HepG2 (cell line): ENCODE data around the gene NEK11. TPM values are rescaled to one million over a fixed set of nuclear protein-coding genes. Genes with fewer than 3 reads are reported as not detected.

Experiments used
- ATAC-seq: fragments of 200-7000 bp; cut with Tn5 transposase; 3 replicates; pipeline ENCODE4 v1.9.1; 2020; ENCODE audit warnings: mild to moderate bottlenecking, moderate library complexity
- BruUV-seq: library from RNA; stranded (reverse); fragments of 400-500 nt; replicated peaks from 2 replicates; lab custom pipeline; 2021; lab: Mats Ljungman, UMichigan
- CTCF ChIA-PET: fragments of 300-600 bp; formaldehyde crosslinking; extraction: SDS; loops from one replicate; lab custom pipeline; 2021; ENCODE audit warnings: low total read pairs, inconsistent platforms, low intra/inter-chr PET ratio; lab: Yijun Ruan, JAX
- POLR2A ChIA-PET: fragments of 350-600 bp; sonication (Branson Sonifier 250); formaldehyde crosslinking; loops from one replicate; lab custom pipeline; 2020; ENCODE audit warnings: antibody characterized with exemption, inconsistent platforms; lab: Yijun Ruan, JAX
- DNase-seq: peaks from one replicate; pipeline ENCODE4 v3.0.0-alpha.2; 2015; ENCODE audit warnings: low spot score
- FAIRE-seq: peaks from 3 replicates; lab custom pipeline; 2011; peaks lifted over from hg19 to GRCh38; lab: Jason Lieb, UNC
- H2AFZ ChIP-seq: one replicate; pipeline ENCODE4 v1.6.1; 2011; ENCODE audit warnings: low read length, inconsistent platforms
- H3K27ac ChIP-seq: fragments of 300-600 bp; 3 replicates; pipeline ENCODE4 v1.8.0; 2011; ENCODE audit warnings: mixed run types, mild to moderate bottlenecking, mixed read lengths, low read length, inconsistent platforms; ENCODE audit not compliant: insufficient read depth; ENCODE audit errors: extremely low read length
- H3K27me3 ChIP-seq, 2 experiments: fragments of 200-600 bp in 1 of 2; 2 replicates in 1 of 2; 3 replicates in 1 of 2; pipeline versions ENCODE4 v1.6.0 to v1.8.0; 2011; ENCODE audit warnings: low read length in 2 of 2, mild to moderate bottlenecking in 2 of 2, moderate library complexity in 2 of 2, inconsistent platforms in 1 of 2; ENCODE audit not compliant: insufficient read depth in 2 of 2, control insufficient read depth in 1 of 2
- H3K36me3 ChIP-seq, 2 experiments: fragments of 200-600 bp in 1 of 2; replicated peaks in 1 of 2; 2 replicates in 1 of 2; 3 replicates in 1 of 2; pipeline versions ENCODE4 v1.5.1 to v1.8.0; 2011; ENCODE audit warnings: low read length in 2 of 2, inconsistent platforms in 1 of 2; ENCODE audit not compliant: insufficient read depth in 2 of 2, control insufficient read depth in 1 of 2
- H3K4me1 ChIP-seq: 2 replicates; pipeline ENCODE4 v1.5.1; 2012; ENCODE audit warnings: low read length, inconsistent platforms; ENCODE audit not compliant: insufficient read depth
- H3K4me2 ChIP-seq: 2 replicates; pipeline ENCODE4 v1.6.0; 2011; ENCODE audit warnings: low read depth, low read length, inconsistent platforms
- H3K4me3 ChIP-seq, 3 experiments: fragments of 200-600 bp in 1 of 3; sonication (generic), shearing (Covaris generic) in 1 of 3; replicated peaks in 1 of 3; 2 replicates each; pipeline ENCODE4 v1.5.1; 2011 to 2016; ENCODE audit warnings: low read length in 3 of 3, inconsistent platforms in 2 of 3, low read depth in 2 of 3, mild to moderate bottlenecking in 2 of 3, control low read depth in 1 of 3, mixed read lengths in 1 of 3; ENCODE audit not compliant: insufficient read depth in 1 of 3
- H3K79me2 ChIP-seq: one replicate; pipeline ENCODE4 v1.6.1; 2011; ENCODE audit warnings: low read length, inconsistent platforms; ENCODE audit not compliant: insufficient read depth
- H3K9ac ChIP-seq: 2 replicates; pipeline ENCODE4 v1.6.0; 2011; ENCODE audit warnings: mild to moderate bottlenecking, low read depth, low read length, inconsistent platforms; ENCODE audit not compliant: insufficient read depth
- H3K9me3 ChIP-seq: 2 replicates; pipeline ENCODE4 v1.5.1; 2012; ENCODE audit warnings: mild to moderate bottlenecking, low read length
- H4K20me1 ChIP-seq: 2 replicates; pipeline ENCODE4 v1.6.0; 2011; ENCODE audit warnings: inconsistent platforms, mild to moderate bottlenecking, low read length, moderate library complexity; ENCODE audit not compliant: insufficient read depth
- ATRX ChIP-seq: sonication (generic); formaldehyde crosslinking; IDR thresholded peaks from 2 replicates; pipeline ENCODE4 v1.4.0; 2020; ENCODE audit warnings: missing genetic modification reagents, borderline replicate concordance
- BHLHE40 ChIP-seq: IDR thresholded peaks from 2 replicates; pipeline ENCODE4 v1.6.1; 2011; ENCODE audit warnings: low read length, improper control_type of control experiment
- EHMT2 ChIP-seq: fragments of 200-600 bp; sonication (generic); IDR thresholded peaks from 2 replicates; pipeline ENCODE4 v1.7.0; 2017; ENCODE audit warnings: antibody characterized with exemption, low read depth, low read length, borderline replicate concordance
- FUBP1 ChIP-seq: sonication (generic); formaldehyde crosslinking; IDR thresholded peaks from 2 replicates; pipeline ENCODE4 v1.5.1; 2020; ENCODE audit warnings: missing genetic modification reagents, mild to moderate bottlenecking, borderline replicate concordance
- MXD1 ChIP-seq: sonication (generic); formaldehyde crosslinking; IDR thresholded peaks from 2 replicates; pipeline ENCODE4 v1.4.0; 2020; ENCODE audit warnings: mild to moderate bottlenecking, missing genetic modification reagents
- MXD3 ChIP-seq: IDR thresholded peaks from 2 replicates; pipeline ENCODE4 v1.6.1; 2016; ENCODE audit warnings: mild to moderate bottlenecking, missing biosample characterization, missing genetic modification reagents
- POLR2AphosphoS2 ChIP-seq: IDR thresholded peaks from 2 replicates; pipeline ENCODE4 v1.6.1; 2011; ENCODE audit warnings: low read depth, low read length, improper control_type of control experiment
- RFXAP ChIP-seq: sonication (generic); formaldehyde crosslinking; IDR thresholded peaks from 2 replicates; pipeline ENCODE4 v1.4.0; 2020; ENCODE audit warnings: missing genetic modification reagents, borderline replicate concordance
- U2AF1 ChIP-seq: fragments of 200-400 bp; formaldehyde crosslinking; optimal IDR thresholded peaks from 2 replicates; pipeline ENCODE3; 2017; ENCODE audit warnings: mild to moderate bottlenecking, low read depth, low read length
- ZNF3 ChIP-seq: IDR thresholded peaks from 2 replicates; pipeline ENCODE4 v1.7.0; 2017; ENCODE audit warnings: inconsistent platforms
- ZNF746 ChIP-seq: sonication (generic); formaldehyde crosslinking; IDR thresholded peaks from 2 replicates; pipeline ENCODE4 v1.8.0; 2022; ENCODE audit warnings: mild to moderate bottlenecking, missing genetic modification reagents
- WGBS: methylation state at CpG from one replicate; pipeline ENCODE4 v1.1.6; 2017; ENCODE audit warnings: low lambda C conversion rate; 5-methylcytosine and 5-hydroxymethylcytosine counted together
- in situ Hi-C: cut with HindIII; loops from 2 replicates; pipeline ENCODE4 v1.10.0; 2017; ENCODE audit warnings: low pct_unique_long_range_greater_than_20kb; ENCODE audit not compliant: extremely low pct_ligation_motif_present
- intact Hi-C: fragments of 100-400 bp; cut with micrococcal nuclease; formaldehyde crosslinking; loops from one replicate; pipeline ENCODE4 v1.10.0; 2022; ENCODE audit not compliant: unreplicated experiment
- polyA plus RNA-seq, 8 experiments: library from polyadenylated mRNA; depleted of rRNA in 3 of 8; stranded (reverse) in 7 of 8; unstranded in 1 of 8; fragments of >200 nt; fragmentation: Illumina TruSeq in 4 of 8; extraction: Trizol in 4 of 8; gene quantifications; 2 replicates each; pipeline versions ENCODE4 v1.2.1 to v1.2.3, GENCODE V29; 2011 to 2016; ENCODE audit warnings: low read depth in 4 of 8, missing spikeins in 1 of 8, mixed read lengths in 1 of 8; ENCODE audit not compliant: insufficient read depth in 1 of 8
- total RNA-seq, 5 experiments: library from RNA; depleted of rRNA; stranded (reverse); fragments of >200 nt; fragmentation: Illumina TruSeq; extraction: Trizol; gene quantifications; 2 replicates each; pipeline ENCODE4 v1.2.3, GENCODE V29; 2016; ENCODE audit warnings: low read depth in 1 of 5
- TF ChIP-seq, protein P1 (sequence below): fragments of 450-650 bp; IDR thresholded peaks from 2 replicates; pipeline ENCODE4 v1.6.1; 2016

The NEK11 gene
- total and polyA plus RNA-seq, 2 of the 13 experiments (the other 11 are each of a cell fraction or from before 2014, with no cell fraction given): 0.95 to 2.2 TPM

DNA sequence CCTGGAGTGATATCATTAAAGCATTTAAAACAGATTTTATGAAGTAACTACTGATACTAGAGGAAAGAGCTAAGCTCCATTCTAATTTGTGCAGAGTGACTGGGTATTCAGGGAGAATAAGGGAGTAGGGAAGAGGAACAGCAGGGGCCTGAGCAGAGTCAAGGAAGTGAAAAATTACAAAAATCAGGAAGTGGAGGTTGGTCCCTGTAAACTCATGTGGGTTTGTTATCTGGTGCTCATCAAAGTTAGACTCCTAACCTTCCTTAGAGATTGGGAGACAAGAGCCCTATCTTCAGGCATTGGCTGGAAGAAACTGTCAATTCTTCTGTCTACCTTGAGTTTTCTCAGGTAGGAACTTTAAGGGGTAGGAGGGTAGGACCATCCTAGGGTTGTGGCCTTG is 82.5 kb downstream of the NEK11 start:
- H3K27ac ChIP-seq: no peak overlapping the region
- no peak for TF ChIP-seq FUBP1 (CRISPR knock-in tag)
- TF ChIP-seq ZNF3 (CRISPR knock-in tag): no peak
- TF ChIP-seq RFXAP (CRISPR knock-in tag): no peak
- no peak for TF ChIP-seq EHMT2
- H3K27me3 ChIP-seq: no peaks in the 10 kb centered on the region; a peak in 1 of 5 replicates
- in situ Hi-C loops: no loop called here
- no peaks in the 10 kb centered on the region for H3K36me3 ChIP-seq
- POLR2A ChIA-PET: no interaction called here
- no peak overlapping the region for H3K4me3 ChIP-seq
- no peak overlapping the region for H3K4me2 ChIP-seq
- no peak for ATAC-seq
- H3K9me3 ChIP-seq: no peaks in the 10 kb centered on the region
- H4K20me1 ChIP-seq: no peaks in the 10 kb centered on the region
- no TSS peak for BruUV-seq
- DNase-seq: no peak
- H3K79me2 ChIP-seq: no peaks in the 10 kb centered on the region
- CTCF ChIA-PET: no interaction called here
- no peak overlapping the region for H2AFZ ChIP-seq
- no peak overlapping the region for H3K9ac ChIP-seq
- intact Hi-C loops: loop anchor here (5.0 kb wide), 1 partner anchor 273 kb away; the partner anchor contains the start of gene NUDT16
- H3K4me1 ChIP-seq: peaks cover 20% of the 10 kb centered on the region
- no peak for FAIRE-seq

GRCh38 chr3:131110087-131110486 is 83.4 kb downstream of the NEK11 start:
- WGBS: 67% methylated on average over 1 of the region's 1 CpG
- CTCF ChIA-PET: no interaction called here
- no peak overlapping the region for H3K27ac ChIP-seq
- no peaks in the 10 kb centered on the region for H4K20me1 ChIP-seq
- intact Hi-C loops (no loop called here), in situ Hi-C loops (no loop called here)
- no peak for ATAC-seq
- no peaks in the 10 kb centered on the region for H3K9me3 ChIP-seq
- no peaks in the 10 kb centered on the region; a peak in 1 of 5 replicates for H3K27me3 ChIP-seq
- H3K36me3 ChIP-seq: no peaks in the 10 kb centered on the region
- H3K9ac ChIP-seq: no peak overlapping the region
- POLR2A ChIA-PET: no interaction called here
- no peak overlapping the region for H2AFZ ChIP-seq
- FAIRE-seq: no peak
- H3K4me1 ChIP-seq: peaks cover 20% of the 10 kb centered on the region
- no peak for DNase-seq
- no peak overlapping the region for H3K4me2 ChIP-seq
- no peak overlapping the region for H3K4me3 ChIP-seq
- no TSS peak for BruUV-seq
- no peaks in the 10 kb centered on the region for H3K79me2 ChIP-seq
- TF ChIP-seq ZNF746 (CRISPR knock-in tag) (no peak), MXD1 (CRISPR knock-in tag) (no peak), MXD3 (CRISPR knock-in tag) (no peak), POLR2AphosphoS2 (no peak), U2AF1 (no peak), ATRX (CRISPR knock-in tag) (no peak), BHLHE40 (no peak)
- TF ChIP-seq, protein P1, sequence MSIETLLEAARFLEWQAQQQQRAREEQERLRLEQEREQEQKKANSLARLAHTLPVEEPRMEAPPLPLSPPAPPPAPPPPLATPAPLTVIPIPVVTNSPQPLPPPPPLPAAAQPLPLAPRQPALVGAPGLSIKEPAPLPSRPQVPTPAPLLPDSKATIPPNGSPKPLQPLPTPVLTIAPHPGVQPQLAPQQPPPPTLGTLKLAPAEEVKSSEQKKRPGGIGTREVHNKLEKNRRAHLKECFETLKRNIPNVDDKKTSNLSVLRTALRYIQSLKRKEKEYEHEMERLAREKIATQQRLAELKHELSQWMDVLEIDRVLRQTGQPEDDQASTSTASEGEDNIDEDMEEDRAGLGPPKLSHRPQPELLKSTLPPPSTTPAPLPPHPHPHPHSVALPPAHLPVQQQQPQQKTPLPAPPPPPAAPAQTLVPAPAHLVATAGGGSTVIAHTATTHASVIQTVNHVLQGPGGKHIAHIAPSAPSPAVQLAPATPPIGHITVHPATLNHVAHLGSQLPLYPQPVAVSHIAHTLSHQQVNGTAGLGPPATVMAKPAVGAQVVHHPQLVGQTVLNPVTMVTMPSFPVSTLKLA: no peak
